K562 (cell line): ENCODE measurements around the gene CLIC1. TPM values are rescaled to one million over a fixed set of nuclear protein-coding genes. Genes with fewer than 3 reads are reported as not detected.

Experiments used
- ARID2 ChIP-seq: fragments of 450-650 bp; IDR thresholded peaks from 2 replicates; pipeline ENCODE4 v1.6.1; 2017; ENCODE audit warnings: antibody characterized with exemption, mild to moderate bottlenecking
- CC2D1A ChIP-seq: fragments of 450-650 bp; IDR thresholded peaks from 2 replicates; pipeline ENCODE4 v1.6.1; 2017; ENCODE audit warnings: mild to moderate bottlenecking
- CEBPZ ChIP-seq: fragments of 150-350 bp; IDR thresholded peaks from 2 replicates; pipeline ENCODE4 v1.6.1; 2014; ENCODE audit warnings: low read depth, mild to moderate bottlenecking, low read length, borderline replicate concordance
- GTF2B ChIP-seq: IDR thresholded peaks from 2 replicates; pipeline ENCODE4 v1.6.1; 2011; ENCODE audit not compliant: insufficient read length; ENCODE audit errors: extremely low read depth
- MAFF ChIP-seq: IDR thresholded peaks from 2 replicates; pipeline ENCODE4 v1.6.1; 2012; ENCODE audit warnings: low read length, improper control_type of control experiment
- PML ChIP-seq: IDR thresholded peaks from 2 replicates; pipeline ENCODE4 v1.6.1; 2012; ENCODE audit warnings: low read length, inconsistent platforms
- RBBP5 ChIP-seq: fragments of 200-600 bp; sonication (generic); IDR thresholded peaks from 2 replicates; pipeline ENCODE4 v1.6.1; 2012; ENCODE audit warnings: borderline replicate concordance, mild to moderate bottlenecking, low read length, control low read depth, inconsistent platforms; ENCODE audit not compliant: insufficient read depth, poor library complexity, severe bottlenecking
- RBM14 ChIP-seq: fragments of 200-400 bp; formaldehyde crosslinking; IDR thresholded peaks from 2 replicates; pipeline ENCODE4 v1.6.1; 2018; ENCODE audit warnings: low read depth, mild to moderate bottlenecking, low read length, moderate library complexity, borderline replicate concordance; ENCODE audit not compliant: insufficient read depth
- RNF2 ChIP-seq: sonication (generic); IDR thresholded peaks from 2 replicates; pipeline ENCODE4 v1.6.1; 2016
- RREB1 ChIP-seq: fragments of 250-450 bp; sonication (Bioruptor Pico); IDR thresholded peaks from 2 replicates; pipeline ENCODE4 v1.4.0; 2020
- TFE3 ChIP-seq: fragments of 450-650 bp; formaldehyde crosslinking; IDR thresholded peaks from 2 replicates; pipeline ENCODE4 v1.4.0; 2020; ENCODE audit warnings: mild to moderate bottlenecking, mixed read lengths
- THRAP3 ChIP-seq: fragments of 450-650 bp; IDR thresholded peaks from 2 replicates; pipeline ENCODE4 v1.6.1; 2016; ENCODE audit warnings: mild to moderate bottlenecking, inconsistent platforms, borderline replicate concordance
- XRCC4 ChIP-seq: IDR thresholded peaks from one replicate; pipeline ENCODE4 v1.6.1; 2011; ENCODE audit not compliant: insufficient read depth, insufficient read length; ENCODE audit errors: extremely low read depth
- ZFP30 ChIP-seq: fragments of 250-450 bp; sonication (Bioruptor Pico); IDR thresholded peaks from 2 replicates; pipeline ENCODE4 v1.8.0; 2022; ENCODE audit warnings: moderate library complexity, mild to moderate bottlenecking, inconsistent platforms, borderline replicate concordance
- polyA plus RNA-seq, 8 experiments: library from polyadenylated mRNA; depleted of rRNA in 4 of 8; stranded (reverse) in 5 of 8; unstranded in 3 of 8; fragments of >200 nt; fragmentation: Nextera tagmentation in 2 of 8; fragmentation: Illumina TruSeq in 1 of 8; extraction: Ambion mirVana in 2 of 8; extraction: Trizol in 1 of 8; gene quantifications; 2 replicates each; pipeline versions ENCODE4 v1.2.1 to v1.2.3, GENCODE V29; 2011 to 2014; ENCODE audit warnings: inconsistent platforms in 1 of 8, missing spikeins in 1 of 8
- total RNA-seq, 7 experiments: library from RNA; depleted of rRNA in 6 of 7; stranded (reverse); fragments of >200 nt in 6 of 7; fragmentation: Illumina TruSeq in 2 of 7; extraction: Trizol in 2 of 7; gene quantifications; 2 replicates each; pipeline versions ENCODE4 v1.2.1 to v1.2.3, GENCODE V29; 2011 to 2021; ENCODE audit warnings: low replicate concordance in 1 of 7

CLIC1 gene
- total and polyA plus RNA-seq, 9 of the 15 experiments (the other 6 are each of a cell fraction or from before 2014, with no cell fraction given), result 1,267 to 2,419 (median 1,808) TPM

GRCh38 chr6:31737991-31738979, 2.0 kb upstream of the CLIC1 start (continued):
- peak; percentile 55; the same call in 1 of the 2 replicates for TF ChIP-seq RREB1
- TF ChIP-seq THRAP3, result no peak
- TF ChIP-seq XRCC4, result no peak
- no peak for TF ChIP-seq CEBPZ
- peak; percentile 82 for TF ChIP-seq PML
- no peak for TF ChIP-seq MAFF
- TF ChIP-seq RNF2, result no peak
- TF ChIP-seq CC2D1A, result peak; percentile 39; the same call in 1 of the 2 replicates
- TF ChIP-seq TFE3 (CRISPR knock-in tag), result 0 out of 2 replicates have a peak, but pooled peaks have one; percentile 2
- no peak for TF ChIP-seq RBM14
- no peak for TF ChIP-seq GTF2B
- TF ChIP-seq RBBP5, result peak; percentile 77
- peak; percentile 64; the same call in 1 of the 2 replicates for TF ChIP-seq ZFP30
- TF ChIP-seq ARID2, result no peak
